Fibroblast of lung (primary cell): Measurements from ENCODE around the gene DUSP28. TPM values are rescaled to one million over a fixed set of nuclear protein-coding genes. Genes with fewer than 3 reads are reported as not detected.

Experiments used
- DNase-seq, 2 donors: peaks; one replicate each; pipeline versions ENCODE4 v3.0.0 to v3.0.0-alpha.2; 2010; ENCODE audit warnings: low read depth in 2 of 2
- H2AFZ ChIP-seq: 2 replicates; pipeline ENCODE4 v1.5.1; 2012; ENCODE audit warnings: low read length, control low read depth, inconsistent platforms
- H3K27ac ChIP-seq: 2 replicates; pipeline ENCODE4 v1.5.1; 2011; ENCODE audit warnings: low read length, control low read depth; ENCODE audit not compliant: insufficient read depth
- H3K27me3 ChIP-seq: 2 replicates; pipeline ENCODE4 v1.5.1; 2011; ENCODE audit warnings: mild to moderate bottlenecking, low read length; ENCODE audit not compliant: control insufficient read depth, insufficient read depth
- H3K36me3 ChIP-seq: 2 replicates; pipeline ENCODE4 v1.5.1; 2011; ENCODE audit warnings: low read length; ENCODE audit not compliant: control insufficient read depth, insufficient read depth
- H3K4me1 ChIP-seq: 2 replicates; pipeline ENCODE4 v1.5.1; 2011; ENCODE audit warnings: low read length; ENCODE audit not compliant: control insufficient read depth, insufficient read depth; ENCODE audit errors: extremely low read depth
- H3K4me2 ChIP-seq: 2 replicates; pipeline ENCODE4 v1.5.1; 2011; ENCODE audit warnings: low read length, control low read depth; ENCODE audit not compliant: insufficient read depth; ENCODE audit errors: extremely low read depth
- H3K4me3 ChIP-seq, 4 experiments: fragments of 200-600 bp in 1 of 4; sonication (generic) in 1 of 4; replicated peaks in 1 of 4; 2 replicates each; pipeline ENCODE4 v1.5.1; 2011 to 2016; ENCODE audit warnings: low read length in 4 of 4, low read depth in 3 of 4, mild to moderate bottlenecking in 3 of 4, control low read depth in 2 of 4, inconsistent platforms in 1 of 4, mixed read lengths in 1 of 4; ENCODE audit not compliant: insufficient read depth in 1 of 4; ENCODE audit errors: control extremely low read depth in 1 of 4
- H3K79me2 ChIP-seq: 2 replicates; pipeline ENCODE4 v1.5.1; 2012; ENCODE audit warnings: mild to moderate bottlenecking, low read length, inconsistent platforms; ENCODE audit not compliant: control insufficient read depth, insufficient read depth
- H3K9ac ChIP-seq: 2 replicates; pipeline ENCODE4 v1.5.1; 2011; ENCODE audit warnings: mild to moderate bottlenecking, low read length, control low read depth; ENCODE audit not compliant: insufficient read depth
- H3K9me3 ChIP-seq: 2 replicates; pipeline ENCODE4 v1.5.1; 2012; ENCODE audit warnings: low read depth, low read length; ENCODE audit not compliant: control insufficient read depth, insufficient read depth
- H4K20me1 ChIP-seq: 2 replicates; pipeline ENCODE4 v1.5.1; 2011; ENCODE audit warnings: low read length; ENCODE audit not compliant: control insufficient read depth, insufficient read depth; ENCODE audit errors: extremely low read depth
- EZH2 ChIP-seq: IDR thresholded peaks from 2 replicates; pipeline ENCODE4 v1.5.1; 2012; ENCODE audit warnings: low read length, control low read depth, mild to moderate bottlenecking; ENCODE audit errors: missing control alignments
- polyA minus RNA-seq: library from RNA; depleted of rRNA, polyadenylated mRNA; stranded (reverse); fragments of >200 nt; gene quantifications from 2 replicates; pipeline ENCODE4 v1.2.3, GENCODE V29; 2011; ENCODE audit warnings: low replicate concordance
- polyA plus RNA-seq, 2 donors: library from polyadenylated mRNA; depleted of rRNA in 1 of 2; stranded (reverse) in 1 of 2; unstranded in 1 of 2; fragments of >200 nt; gene quantifications; 2 replicates each; pipeline ENCODE4 v1.2.1, GENCODE V29; 2011 to 2012; ENCODE audit warnings: missing spikeins in 1 of 2
- total RNA-seq: library from RNA; depleted of rRNA; stranded (reverse); fragments of >200 nt; gene quantifications from 2 replicates; pipeline ENCODE4 v1.2.1, GENCODE V29; 2014
- TF ChIP-seq, protein P1 (sequence below), 2 donors: IDR thresholded peaks in 1 of 2; conservative IDR thresholded peaks in 1 of 2; 1 replicate in 1 of 2; 2 replicates in 1 of 2; pipeline ENCODE4 v1.5.1; 2011 to 2012; ENCODE audit warnings: low read length in 2 of 2, control low read depth in 1 of 2, inconsistent platforms in 1 of 2, low read depth in 1 of 2, mild to moderate bottlenecking in 1 of 2

DUSP28 gene, protein sequence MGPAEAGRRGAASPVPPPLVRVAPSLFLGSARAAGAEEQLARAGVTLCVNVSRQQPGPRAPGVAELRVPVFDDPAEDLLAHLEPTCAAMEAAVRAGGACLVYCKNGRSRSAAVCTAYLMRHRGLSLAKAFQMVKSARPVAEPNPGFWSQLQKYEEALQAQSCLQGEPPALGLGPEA
- total RNA-seq: 1.8 and 2.5 TPM in 2 replicates
- polyA plus RNA-seq: 2.8 and 3.9 TPM in 2 replicates
- polyA plus RNA-seq (2012): 3.1 and 3.9 TPM in 2 replicates
- polyA minus RNA-seq: 1.7 and 6.2 TPM in 2 replicates

DNA sequence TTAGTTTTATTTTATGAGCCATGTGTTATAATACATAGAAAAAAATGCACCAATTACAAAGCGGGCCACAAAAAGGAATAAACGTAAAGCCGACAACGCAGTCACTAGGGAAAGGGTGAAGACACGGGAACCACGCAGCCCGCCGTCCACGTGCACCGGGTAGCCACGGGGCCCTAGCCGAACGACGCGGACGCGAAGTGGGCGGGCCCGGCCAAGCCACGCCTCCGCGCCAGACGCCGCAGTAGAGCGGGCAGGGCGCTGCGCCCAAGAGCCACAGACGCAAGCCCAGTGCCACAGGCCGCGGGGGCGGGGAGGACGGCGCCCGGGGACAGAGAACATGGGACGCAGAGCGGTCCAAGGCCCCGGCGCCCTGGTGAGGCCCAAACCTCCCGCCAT lies at the start of gene DUSP28:
DUSP28 (plus strand) TSS at position 274 of the 396 bp plus-strand sequence. CDS start 328 bp downstream, outside the sequence.
- H3K27me3 ChIP-seq: no peaks in the 10 kb centered on the region
- H3K4me2 ChIP-seq: peak within 1 kb of the TSS; percentile 96
- H2AFZ ChIP-seq: peak within 1 kb of the TSS; percentile 52
- H3K27ac ChIP-seq: peak within 1 kb of the TSS; percentile 87
- no peaks in the 10 kb centered on the region for H4K20me1 ChIP-seq
- peaks cover 6% of the 10 kb centered on the region for H3K79me2 ChIP-seq
- peak; percentile 83 to 85 for DNase-seq
- no peaks in the 10 kb centered on the region for H3K9me3 ChIP-seq
- H3K36me3 ChIP-seq: no peaks in the 10 kb centered on the region
- peak within 1 kb of the TSS; percentile 86 for H3K9ac ChIP-seq
- TF ChIP-seq EZH2: no peak
- TF ChIP-seq, protein P1, sequence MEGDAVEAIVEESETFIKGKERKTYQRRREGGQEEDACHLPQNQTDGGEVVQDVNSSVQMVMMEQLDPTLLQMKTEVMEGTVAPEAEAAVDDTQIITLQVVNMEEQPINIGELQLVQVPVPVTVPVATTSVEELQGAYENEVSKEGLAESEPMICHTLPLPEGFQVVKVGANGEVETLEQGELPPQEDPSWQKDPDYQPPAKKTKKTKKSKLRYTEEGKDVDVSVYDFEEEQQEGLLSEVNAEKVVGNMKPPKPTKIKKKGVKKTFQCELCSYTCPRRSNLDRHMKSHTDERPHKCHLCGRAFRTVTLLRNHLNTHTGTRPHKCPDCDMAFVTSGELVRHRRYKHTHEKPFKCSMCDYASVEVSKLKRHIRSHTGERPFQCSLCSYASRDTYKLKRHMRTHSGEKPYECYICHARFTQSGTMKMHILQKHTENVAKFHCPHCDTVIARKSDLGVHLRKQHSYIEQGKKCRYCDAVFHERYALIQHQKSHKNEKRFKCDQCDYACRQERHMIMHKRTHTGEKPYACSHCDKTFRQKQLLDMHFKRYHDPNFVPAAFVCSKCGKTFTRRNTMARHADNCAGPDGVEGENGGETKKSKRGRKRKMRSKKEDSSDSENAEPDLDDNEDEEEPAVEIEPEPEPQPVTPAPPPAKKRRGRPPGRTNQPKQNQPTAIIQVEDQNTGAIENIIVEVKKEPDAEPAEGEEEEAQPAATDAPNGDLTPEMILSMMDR (conservative IDR thresholded peaks at IDR 0.05 in 1 of 2, IDR thresholded peaks at IDR 0.05 in 1 of 2; ENCODE audit: low read depth in 1 of 2, low read length in 2 of 2): no peak
- peak within 1 kb of the TSS; percentile 59 to 81 (median 72) for H3K4me3 ChIP-seq
- H3K4me1 ChIP-seq: peaks cover 5% of the 10 kb centered on the region

DNA sequence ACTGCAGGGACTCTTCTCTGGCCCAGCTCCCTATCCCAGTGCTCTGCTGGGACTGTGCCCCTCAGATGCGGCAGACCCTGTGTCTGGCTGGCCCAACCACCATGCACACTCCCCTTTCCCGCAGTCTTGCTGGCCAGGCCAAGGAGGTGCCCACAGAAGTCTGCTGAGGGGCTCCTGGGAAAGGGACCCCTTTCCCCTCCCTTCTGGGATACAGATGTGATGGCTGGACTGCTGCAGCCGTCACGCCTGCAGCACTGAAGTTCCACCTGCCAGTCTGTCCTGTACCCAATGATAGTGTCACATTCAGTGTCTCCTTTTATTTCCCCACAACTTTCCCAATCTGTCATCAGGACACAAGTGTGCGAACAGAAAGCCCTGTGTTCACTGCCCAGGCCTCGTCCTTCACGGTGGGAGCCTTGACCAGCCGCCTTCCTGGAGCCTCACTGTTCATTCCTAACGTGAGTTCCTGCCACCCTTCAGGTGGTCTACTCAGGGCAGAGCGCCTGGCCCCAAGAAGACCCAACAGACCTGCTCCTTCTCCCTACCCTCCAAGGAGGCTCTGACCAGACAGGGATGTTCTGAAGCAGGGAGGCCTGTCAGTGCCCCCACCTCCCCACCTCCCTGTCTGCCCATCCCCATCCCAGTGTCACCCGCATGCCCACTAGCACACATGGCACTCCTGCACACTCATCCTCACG lies 49.5 kb upstream of the DUSP28 start:
- no peak for TF ChIP-seq EZH2
- TF ChIP-seq, protein P1 (conservative IDR thresholded peaks at IDR 0.05 in 1 of 2, IDR thresholded peaks at IDR 0.05 in 1 of 2; ENCODE audit: low read depth in 1 of 2, low read length in 2 of 2): no peak
- Histone ChIP-seq H3K36me3 (no peaks in the 10 kb centered on the region), H3K27ac (no peak overlapping the region), H3K4me2 (no peak overlapping the region), H3K27me3 (no peaks in the 10 kb centered on the region), H3K79me2 (no peaks in the 10 kb centered on the region), H4K20me1 (no peaks in the 10 kb centered on the region), H3K4me1 (no peaks in the 10 kb centered on the region), H3K9me3 (no peaks in the 10 kb centered on the region), H3K9ac (no peak overlapping the region), H3K4me3 (no peak overlapping the region), H2AFZ (no peak overlapping the region)
- DNase-seq: no peak

DNA sequence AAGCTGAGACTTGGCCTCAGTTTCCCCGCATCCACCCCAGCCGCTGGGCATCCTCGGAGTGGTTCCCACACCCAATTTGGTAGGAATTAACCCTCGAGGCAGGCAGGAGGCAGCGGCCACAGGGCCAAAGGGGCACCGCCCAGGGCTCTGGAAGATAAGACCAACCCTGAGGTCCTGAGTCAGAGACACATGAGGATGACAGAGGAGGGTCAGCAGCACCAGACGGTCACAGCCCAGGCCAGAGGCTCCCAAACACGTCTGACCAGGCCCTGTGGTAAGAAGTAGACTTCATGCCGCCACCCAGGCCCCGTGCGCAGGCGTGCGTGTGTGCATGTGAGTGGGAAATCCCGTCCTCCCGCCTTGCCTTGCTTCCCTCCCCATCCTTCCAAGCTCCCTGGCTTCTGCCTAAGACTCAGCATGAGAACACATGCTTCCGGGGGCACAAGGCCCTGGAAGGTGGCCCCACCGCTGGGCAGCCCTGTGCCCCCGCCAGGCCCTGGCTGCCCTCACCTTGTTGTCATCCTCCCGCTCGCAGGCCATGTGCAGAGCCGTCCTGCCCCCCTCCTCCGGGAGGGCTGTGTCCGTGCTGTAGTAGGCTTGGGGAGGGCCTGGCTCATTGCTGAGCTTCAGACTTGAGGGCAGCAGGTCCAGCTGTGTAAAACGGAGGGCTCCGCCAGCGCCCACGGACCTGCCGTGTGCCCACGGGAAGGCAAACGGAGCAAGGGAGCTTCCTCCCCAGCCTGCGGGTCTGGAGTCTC lies 48.6 kb upstream of the DUSP28 start:
- no peaks in the 10 kb centered on the region for H3K36me3 ChIP-seq
- no peak for DNase-seq
- no peaks in the 10 kb centered on the region for H3K4me1 ChIP-seq
- TF ChIP-seq EZH2: no peak
- no peaks in the 10 kb centered on the region for H4K20me1 ChIP-seq
- no peak overlapping the region for H3K4me2 ChIP-seq
- no peaks in the 10 kb centered on the region for H3K27me3 ChIP-seq
- H3K79me2 ChIP-seq: no peaks in the 10 kb centered on the region
- no peak overlapping the region for H2AFZ ChIP-seq
- H3K27ac ChIP-seq: no peak overlapping the region
- no peak overlapping the region for H3K4me3 ChIP-seq
- H3K9me3 ChIP-seq: no peaks in the 10 kb centered on the region
- H3K9ac ChIP-seq: no peak overlapping the region
